SK-N-SH (cell line): ENCODE results near the gene CST2.
"Not testable (repeated sequence)": the region's sequence is repeated elsewhere in the genome, so short reads cannot be mapped to it uniquely, and the experiment has no call there.

ENCODE experiments used
- CHD2 ChIP-seq: fragments of 150-350 bp; IDR thresholded peaks from 2 replicates; pipeline ENCODE4 v1.6.1; 2018; ENCODE audit warnings: low read length; ENCODE audit not compliant: partially characterized antibody
- CTCF ChIP-seq: fragments of 200-600 bp; sonication (generic); IDR thresholded peaks from 2 replicates; pipeline ENCODE4 v1.6.1; 2017; ENCODE audit warnings: antibody characterized with exemption, mild to moderate bottlenecking, moderate library complexity
- GABPA ChIP-seq: IDR thresholded peaks from 2 replicates; pipeline ENCODE4 v1.4.0; 2012; ENCODE audit warnings: low read depth, mild to moderate bottlenecking
- MAX ChIP-seq: IDR thresholded peaks from 2 replicates; pipeline ENCODE4 v1.4.0; 2012; ENCODE audit warnings: low read depth
- MEF2A ChIP-seq: IDR thresholded peaks from 2 replicates; pipeline ENCODE4 v1.4.0; 2012; ENCODE audit warnings: low read depth, borderline replicate concordance
- PBX3 ChIP-seq: IDR thresholded peaks from 2 replicates; pipeline ENCODE4; 2012
- POLR2AphosphoS5 ChIP-seq: IDR thresholded peaks from 2 replicates; pipeline ENCODE4 v1.6.1; 2012; ENCODE audit warnings: low read depth, low read length
- RAD21 ChIP-seq: IDR thresholded peaks from 2 replicates; pipeline ENCODE4 v1.6.1; 2012; ENCODE audit warnings: mild to moderate bottlenecking, low read length
- SMC3 ChIP-seq: IDR thresholded peaks from 2 replicates; pipeline ENCODE4 v1.6.1; 2012; ENCODE audit warnings: low read depth, low read length, improper control_type of control experiment
- USF1 ChIP-seq: IDR thresholded peaks from 2 replicates; pipeline ENCODE4 v1.4.0; 2012; ENCODE audit warnings: low read depth, borderline replicate concordance
- YY1 ChIP-seq: IDR thresholded peaks from 2 replicates; pipeline ENCODE4 v1.4.0; 2012; ENCODE audit warnings: low read depth, mild to moderate bottlenecking

GRCh38 chr20:23777380-23777779 lies 49.1 kb downstream of the CST2 start:
- TF ChIP-seq PBX3, CTCF, USF1, SMC3, YY1, POLR2AphosphoS5, RAD21, MEF2A, CHD2, GABPA, MAX: not testable (repeated sequence)
